ENCODE data around the gene ZSWIM1.
"Not testable (repeated sequence)": the region's sequence is repeated elsewhere in the genome, so short reads cannot be mapped to it uniquely, and the experiment has no call there.

Gene ZSWIM1

GRCh38 chr20:45890077-45890984 lies 9.3 kb downstream of the ZSWIM1 start:
- DNase-seq = peak; percentile 67

DNA sequence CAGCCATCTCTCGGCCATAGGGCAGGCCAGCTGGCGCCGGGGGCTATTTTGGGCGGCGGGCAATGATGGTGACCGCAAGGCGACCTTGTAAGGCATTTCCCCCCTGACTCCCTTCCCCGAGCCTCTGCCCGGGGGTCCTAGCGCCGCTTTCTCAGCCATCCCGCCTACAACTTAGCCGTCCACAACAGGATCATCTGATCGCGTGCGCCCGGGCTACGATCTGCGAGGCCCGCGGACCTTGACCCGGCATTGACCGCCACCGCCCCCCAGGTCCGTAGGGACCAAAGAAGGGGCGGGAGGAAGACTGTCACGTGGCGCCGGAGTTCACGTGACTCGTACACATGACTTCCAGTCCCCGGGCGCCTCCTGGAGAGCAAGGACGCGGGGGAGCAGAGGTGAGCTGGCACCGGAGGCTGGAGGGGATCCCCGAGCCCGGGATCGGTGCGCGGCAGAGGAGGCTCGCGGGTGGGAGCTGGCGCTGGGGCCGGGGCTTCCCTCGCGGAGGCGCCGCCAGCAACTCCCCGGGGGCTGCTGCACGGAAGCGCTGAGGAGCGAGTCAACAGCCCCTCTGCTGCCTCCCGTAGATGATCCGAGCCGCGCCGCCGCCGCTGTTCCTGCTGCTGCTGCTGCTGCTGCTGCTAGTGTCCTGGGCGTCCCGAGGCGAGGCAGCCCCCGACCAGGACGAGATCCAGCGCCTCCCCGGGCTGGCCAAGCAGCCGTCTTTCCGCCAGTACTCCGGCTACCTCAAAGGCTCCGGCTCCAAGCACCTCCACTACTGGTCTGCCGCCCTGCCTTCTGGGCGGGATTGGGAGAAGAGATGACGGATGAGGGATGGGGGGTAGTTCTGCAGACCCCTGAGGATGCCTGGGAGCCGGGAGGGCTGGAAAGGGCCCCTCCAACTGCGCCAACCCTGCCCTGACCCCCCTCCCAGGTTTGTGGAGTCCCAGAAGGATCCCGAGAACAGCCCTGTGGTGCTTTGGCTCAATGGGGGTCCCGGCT lies 10.3 kb downstream of the ZSWIM1 start, which contains the start of the genes CTSA and NEURL2:
Gene CTSA (plus strand): TSS at position 351 of the 999 bp plus-strand sequence. CDS start 234 bp downstream, at position 585.
Gene NEURL2 (minus strand): TSS at position 224 of the 999 bp plus-strand sequence. CDS start 217 bp downstream, at position 7.
- peak; percentile 72 for DNase-seq

- peak; percentile 52 for DNase-seq
Observed at GRCh38 chr20:45892049-45892825, 11.2 kb downstream of the ZSWIM1 start.

DNA sequence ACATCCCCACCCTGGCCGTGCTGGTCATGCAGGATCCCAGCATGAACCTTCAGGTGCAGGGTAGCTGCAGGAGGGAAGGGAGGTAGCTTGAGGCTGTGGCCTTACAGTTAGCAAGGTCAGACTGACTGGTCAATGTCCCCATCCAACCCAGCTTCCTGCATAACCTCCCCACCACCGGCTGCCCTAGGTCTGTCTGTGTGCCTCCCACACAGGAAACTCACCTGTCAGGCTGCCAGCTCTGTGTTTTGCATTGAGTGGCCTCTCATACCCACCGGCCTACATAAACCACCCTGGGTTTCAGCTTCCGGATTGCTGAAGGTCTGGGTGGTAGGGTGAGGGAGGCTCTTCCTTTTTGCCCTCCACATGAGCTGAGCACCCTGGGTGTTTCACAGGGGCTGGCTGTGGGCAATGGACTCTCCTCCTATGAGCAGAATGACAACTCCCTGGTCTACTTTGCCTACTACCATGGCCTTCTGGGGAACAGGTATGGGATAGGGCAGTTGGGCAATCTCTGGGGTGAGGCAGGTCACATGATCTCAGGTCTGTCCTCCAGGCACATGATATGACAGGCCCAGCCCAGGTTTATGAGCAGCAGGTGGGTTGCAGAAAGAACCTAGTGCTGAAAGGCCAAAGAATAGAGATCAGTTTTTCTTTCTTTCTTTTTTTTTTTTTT lies 11.9 kb downstream of the ZSWIM1 start:
- peak; percentile 38 for DNase-seq

GRCh38 chr20:45893831-45894230 lies 12.8 kb downstream of the ZSWIM1 start:
- no peak for DNase-seq

- DNase-seq = no peak
Observed at GRCh38 chr20:45894797-45895196, 13.8 kb downstream of the ZSWIM1 start.

DNA sequence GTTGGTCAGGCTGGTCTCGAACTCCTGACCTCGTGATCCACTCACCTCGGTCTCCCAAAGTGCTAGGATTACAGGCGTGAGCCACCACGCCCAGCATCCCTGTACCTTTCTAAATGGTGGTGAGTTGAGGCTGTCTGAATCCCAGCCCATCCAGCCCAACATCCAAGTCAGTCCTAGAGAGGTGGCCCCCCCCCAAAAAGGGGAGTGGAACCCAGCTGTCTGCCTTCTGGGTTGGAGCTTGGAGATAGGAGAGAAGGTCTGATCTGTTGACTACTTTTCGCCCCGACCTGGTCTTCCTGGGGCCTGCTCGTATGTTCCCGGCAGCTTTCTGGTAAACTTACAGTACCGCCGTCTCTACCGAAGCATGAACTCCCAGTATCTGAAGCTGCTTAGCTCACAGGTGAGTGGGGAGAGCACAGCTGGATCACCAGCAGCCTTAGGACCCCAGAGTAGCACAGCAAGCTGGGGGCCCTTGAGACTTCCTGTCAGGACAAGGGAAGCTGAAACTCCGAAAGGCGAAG lies 15.7 kb downstream of the ZSWIM1 start:
- no peak for DNase-seq

DNA sequence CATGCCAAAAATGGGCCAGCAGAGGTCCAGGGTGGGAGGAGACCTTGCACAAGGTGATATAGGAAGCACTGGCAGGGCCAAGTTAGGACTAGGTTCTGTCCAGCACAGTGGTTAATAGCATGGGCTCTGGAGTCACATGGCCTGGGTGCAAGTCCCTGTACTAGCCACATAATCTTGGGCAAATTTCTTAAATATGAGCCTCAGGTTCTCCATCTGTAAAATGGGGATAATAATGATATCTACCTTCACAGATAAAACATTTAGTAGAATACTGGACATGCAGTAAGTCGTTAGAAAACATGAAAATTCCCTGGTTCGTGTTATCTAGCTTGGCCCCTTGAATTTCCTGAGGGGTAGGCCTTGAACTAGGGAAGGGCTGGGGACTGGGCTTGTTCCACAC lies 16.3 kb downstream of the ZSWIM1 start:
- DNase-seq = no peak

DNA sequence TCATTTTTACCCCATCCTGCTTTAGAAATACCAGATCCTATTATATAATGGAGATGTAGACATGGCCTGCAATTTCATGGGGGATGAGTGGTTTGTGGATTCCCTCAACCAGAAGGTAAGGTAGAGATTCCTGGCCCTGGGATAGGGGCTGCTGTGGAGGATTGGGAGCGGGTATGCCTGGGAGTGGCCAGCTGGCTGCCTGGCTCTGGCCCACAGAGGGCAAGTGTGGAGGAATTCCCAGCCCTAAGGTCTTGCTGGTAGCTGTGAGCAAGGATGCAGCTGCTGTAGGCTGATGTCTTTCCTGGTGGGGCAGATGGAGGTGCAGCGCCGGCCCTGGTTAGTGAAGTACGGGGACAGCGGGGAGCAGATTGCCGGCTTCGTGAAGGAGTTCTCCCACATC lies 16.7 kb downstream of the ZSWIM1 start:
- no peak for DNase-seq

- no peak for DNase-seq
Observed at GRCh38 chr20:45898285-45898684, 17.3 kb downstream of the ZSWIM1 start.

GRCh38 chr20:45899046-45899835 lies 18.2 kb downstream of the ZSWIM1 start:
- DNase-seq = no peak

DNA sequence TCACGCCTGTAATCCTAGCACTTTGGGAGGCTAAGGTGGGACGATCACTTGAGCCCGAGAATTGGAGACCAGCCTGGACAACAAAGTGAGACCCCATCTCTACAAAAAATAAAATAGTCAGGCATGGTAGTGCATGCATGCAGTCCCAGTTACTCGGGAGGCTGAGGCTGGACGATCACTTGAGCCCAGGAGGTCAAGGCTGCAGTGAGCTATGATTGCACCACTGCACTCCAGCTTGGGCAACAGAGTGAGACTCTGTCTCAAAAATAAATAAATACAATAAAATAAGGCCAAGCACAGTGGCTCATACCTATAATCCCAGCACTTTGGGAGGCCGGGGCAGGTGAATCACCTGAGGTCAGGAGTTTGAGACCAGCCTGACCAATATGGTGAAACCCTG lies 20.3 kb downstream of the ZSWIM1 start:
- not testable (repeated sequence) for DNase-seq

GRCh38 chr20:45902199-45902701 lies 21.2 kb downstream of the ZSWIM1 start:
- no peak for DNase-seq

DNA sequence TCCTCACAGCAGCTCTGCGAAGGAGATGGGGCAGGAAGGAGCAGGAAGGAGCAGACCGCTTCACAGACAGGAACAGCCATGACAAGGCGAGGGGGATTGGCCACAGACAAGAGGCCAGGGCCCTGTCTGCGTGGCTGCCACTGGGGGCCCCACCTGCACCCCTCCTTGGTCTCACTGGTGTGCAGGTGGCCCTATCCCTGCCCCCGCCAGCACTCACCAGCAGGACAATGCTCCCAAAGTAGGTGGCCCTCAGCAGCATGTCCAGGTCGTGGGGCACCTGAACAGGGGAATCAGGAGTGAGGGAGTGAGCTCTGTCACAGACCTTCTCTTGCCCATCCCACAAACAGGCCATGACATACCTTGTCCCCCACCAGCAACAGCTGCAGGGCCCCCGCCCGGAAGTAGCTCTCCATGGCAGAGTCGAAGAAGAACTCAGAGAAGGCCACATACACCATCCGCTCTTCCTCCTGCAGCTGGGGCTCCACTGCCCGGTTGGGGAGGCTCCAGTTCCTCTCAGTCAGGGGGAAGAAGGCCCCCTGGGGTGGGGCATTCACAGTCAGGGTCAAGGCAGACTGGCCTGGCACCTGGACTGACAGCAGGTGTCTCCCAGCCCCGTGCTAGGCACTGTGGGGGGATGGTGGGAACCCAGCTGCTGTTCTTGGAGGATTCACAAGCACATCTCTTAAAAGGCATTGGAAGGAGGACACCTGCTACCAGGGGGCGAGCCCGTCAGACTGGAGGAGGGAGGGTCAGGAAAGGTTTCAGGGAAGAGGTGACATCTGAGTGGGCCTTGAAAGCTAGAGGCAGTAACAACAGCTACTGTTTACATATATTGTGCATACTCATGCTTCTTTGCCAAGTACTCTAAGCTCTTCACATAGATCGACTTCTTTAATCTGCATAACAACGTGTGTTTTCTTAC lies 23.8 kb downstream of the ZSWIM1 start:
- DNase-seq = no peak

DNA sequence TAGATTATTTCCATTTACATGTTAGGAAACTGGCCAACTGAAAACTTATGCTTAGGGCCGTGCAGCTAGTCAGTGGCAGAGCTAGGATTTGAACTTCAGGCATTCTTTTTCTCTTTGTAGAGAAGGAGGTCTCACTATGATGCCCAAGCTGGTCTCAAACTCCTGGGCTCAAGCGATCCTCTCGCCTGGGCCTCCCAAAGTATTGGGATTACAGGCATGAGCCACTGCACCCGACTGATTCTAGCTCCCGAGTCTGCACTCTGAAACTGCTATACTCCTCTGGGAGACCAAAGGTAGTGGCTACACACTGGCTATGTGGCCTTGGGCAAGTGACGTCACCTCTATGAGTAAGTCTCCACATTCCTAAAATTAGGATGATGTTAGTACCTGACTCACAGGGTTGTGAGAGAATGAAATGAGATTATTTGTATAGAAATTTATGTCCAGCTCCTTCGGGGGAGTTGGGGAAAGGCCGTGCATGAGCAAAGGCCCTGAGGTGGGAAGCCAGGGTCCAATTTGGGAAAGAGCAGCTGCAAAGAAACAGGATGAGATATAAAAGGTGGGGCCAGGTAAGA lies 24.6 kb downstream of the ZSWIM1 start:
- DNase-seq = no peak

DNA sequence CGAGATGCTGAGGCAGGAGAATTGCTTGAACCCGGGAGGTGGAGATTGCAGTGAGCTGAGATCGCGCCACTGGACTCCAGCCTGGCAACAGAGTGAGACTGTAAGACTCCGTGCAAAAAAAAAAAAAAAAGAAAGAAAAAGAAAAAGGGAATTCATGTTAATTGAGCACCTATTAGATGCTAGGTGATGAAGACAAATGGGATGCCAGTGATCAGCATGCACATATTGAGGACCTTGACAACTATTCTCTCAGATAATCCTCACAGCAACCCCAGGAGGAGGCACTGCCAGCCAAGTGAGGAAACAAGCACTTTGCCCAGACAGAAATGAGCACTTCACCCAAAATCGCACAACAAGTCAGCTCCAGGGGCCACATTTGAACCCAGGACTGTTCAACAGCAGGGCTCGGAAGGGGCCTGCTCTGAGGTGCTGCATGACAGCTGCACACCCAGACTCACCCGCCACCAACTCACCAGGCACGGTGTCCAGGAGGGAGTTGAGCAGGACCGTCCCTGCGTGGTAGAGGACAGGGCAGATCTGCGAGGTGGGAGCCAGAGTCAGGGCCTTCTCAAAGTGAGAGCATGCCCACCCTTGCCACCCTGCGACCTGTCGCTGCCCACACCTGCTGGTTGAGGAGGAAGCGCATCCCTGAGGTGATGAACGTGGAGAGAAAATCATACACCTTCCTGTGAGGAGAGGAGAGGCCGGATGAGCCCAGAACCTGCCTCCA lies 26.4 kb downstream of the ZSWIM1 start:
- DNase-seq = no peak

GRCh38 chr20:45908084-45908483 lies 27.1 kb downstream of the ZSWIM1 start:
- no peak for DNase-seq

DNA sequence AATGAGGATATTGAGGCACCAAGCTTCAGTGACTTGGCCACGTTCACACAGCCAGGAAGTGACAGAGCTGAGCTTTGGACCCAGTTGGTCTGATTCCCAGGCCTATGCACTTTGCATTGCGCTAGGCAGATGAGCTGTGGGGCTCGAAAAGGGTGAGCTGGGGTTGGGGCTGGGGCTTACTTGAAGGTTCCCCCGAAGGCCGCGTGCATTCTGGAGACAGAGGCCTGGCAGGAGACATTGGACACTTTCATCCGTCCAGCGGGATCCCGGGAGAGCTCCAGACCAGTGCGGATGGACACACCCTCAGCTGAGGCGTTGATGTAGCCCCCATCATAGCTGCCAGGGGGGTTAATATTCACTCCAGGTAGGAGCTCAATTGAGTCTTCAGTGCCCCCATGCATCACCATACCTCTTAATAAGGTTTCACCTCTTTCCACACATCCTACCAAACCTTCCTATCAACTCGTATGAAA lies 28.3 kb downstream of the ZSWIM1 start:
- DNase-seq = no peak

All from GF-D8 (cell line).